GM18502 (cell line): ENCODE measurements around the gene PCLO.

ENCODE experiments used
- ATAC-seq: cut with Tn5 transposase; IDR thresholded peaks from one replicate; pipeline ENCODE4 v1.9.1; 2021; ENCODE audit warnings: mild to moderate bottlenecking; ENCODE audit not compliant: unreplicated experiment, poor library complexity

PCLO gene

GRCh38 chr7:82851121-82851520 lies 311.6 kb downstream of the PCLO start:
- no peak for ATAC-seq

GRCh38 chr7:82841828-82842227 lies 320.9 kb downstream of the PCLO start:
- ATAC-seq, result no peak

GRCh38 chr7:82840061-82840460 lies 322.6 kb downstream of the PCLO start:
- no peak for ATAC-seq

GRCh38 chr7:82839555-82839954 lies 323.1 kb downstream of the PCLO start:
- no peak for ATAC-seq

GRCh38 chr7:82839063-82839462 lies 323.6 kb downstream of the PCLO start:
- ATAC-seq, result no peak

- no peak for ATAC-seq
Measured at GRCh38 chr7:82838314-82838713, 324.4 kb downstream of the PCLO start.

- no peak for ATAC-seq
Measured at GRCh38 chr7:82823073-82823472, 339.6 kb downstream of the PCLO start.

GRCh38 chr7:82821037-82821436 lies 341.6 kb downstream of the PCLO start:
- no peak for ATAC-seq

GRCh38 chr7:82818171-82818570 lies 344.5 kb downstream of the PCLO start:
- ATAC-seq, result no peak

GRCh38 chr7:82816272-82816671 lies 346.4 kb downstream of the PCLO start:
- ATAC-seq, result no peak

- ATAC-seq, result peak; percentile 86
Measured at GRCh38 chr7:82810558-82811259, 352.0 kb downstream of the PCLO start.

- no peak for ATAC-seq
Measured at GRCh38 chr7:82808633-82809032, 354.1 kb downstream of the PCLO start.

GRCh38 chr7:82805527-82805960 lies 357.1 kb downstream of the PCLO start:
- ATAC-seq, result no peak

- ATAC-seq, result no peak
Measured at GRCh38 chr7:82803411-82803810, 359.3 kb downstream of the PCLO start.

- no peak for ATAC-seq
Measured at GRCh38 chr7:82789883-82790609, 372.6 kb downstream of the PCLO start.

- ATAC-seq, result no peak
Measured at GRCh38 chr7:82778021-82778420, 384.7 kb downstream of the PCLO start.

GRCh38 chr7:82762880-82763279 lies 399.8 kb downstream of the PCLO start:
- no peak for ATAC-seq

- no peak for ATAC-seq
Measured at GRCh38 chr7:82760831-82761230, 401.9 kb downstream of the PCLO start.

GRCh38 chr7:82760074-82760473 lies 402.6 kb downstream of the PCLO start:
- ATAC-seq, result no peak

- no peak for ATAC-seq
Measured at GRCh38 chr7:82755705-82756551, 406.8 kb downstream of the PCLO start.

- ATAC-seq, result no peak
Measured at GRCh38 chr7:82750007-82750406, 412.7 kb downstream of the PCLO start.
